ENCODE results near the gene MSMP.

Gene MSMP

DNA sequence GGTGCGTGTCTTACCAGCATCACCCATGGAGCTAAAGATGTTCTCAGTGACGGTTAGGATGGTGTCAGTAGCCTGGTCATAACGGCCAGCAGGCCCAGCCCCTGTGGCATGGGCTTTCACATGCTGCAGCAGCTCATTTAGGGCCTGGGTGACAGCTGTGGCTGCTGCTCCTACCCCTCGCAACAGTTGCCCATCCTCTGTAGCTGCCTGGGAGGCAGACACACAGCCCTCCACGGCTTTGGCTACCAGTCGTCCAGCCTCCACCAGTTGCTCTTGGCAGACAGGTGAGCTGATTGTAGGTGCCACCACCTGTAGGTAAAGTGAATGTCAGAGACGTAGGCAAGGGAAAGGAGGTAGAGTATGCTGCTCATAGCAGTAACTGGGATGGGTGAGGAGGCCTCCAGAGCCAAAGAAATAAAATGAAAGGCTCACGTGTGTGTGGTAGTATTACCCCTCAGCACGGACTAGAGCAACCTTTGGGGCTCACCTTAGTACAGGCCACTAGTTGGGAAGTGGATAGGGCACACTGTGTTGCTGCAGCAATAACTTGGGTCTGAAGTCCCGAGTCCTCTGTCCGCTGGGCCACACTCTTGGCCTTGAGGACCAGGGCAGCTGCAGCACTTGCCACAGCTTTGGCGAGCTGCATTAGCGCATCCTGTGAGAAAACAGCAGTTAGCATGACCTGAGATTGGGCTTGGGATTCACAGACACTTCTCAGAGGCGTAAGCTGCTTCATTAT lies 36.8 kb downstream of the MSMP start:
- no peak for DNase-seq

DNA sequence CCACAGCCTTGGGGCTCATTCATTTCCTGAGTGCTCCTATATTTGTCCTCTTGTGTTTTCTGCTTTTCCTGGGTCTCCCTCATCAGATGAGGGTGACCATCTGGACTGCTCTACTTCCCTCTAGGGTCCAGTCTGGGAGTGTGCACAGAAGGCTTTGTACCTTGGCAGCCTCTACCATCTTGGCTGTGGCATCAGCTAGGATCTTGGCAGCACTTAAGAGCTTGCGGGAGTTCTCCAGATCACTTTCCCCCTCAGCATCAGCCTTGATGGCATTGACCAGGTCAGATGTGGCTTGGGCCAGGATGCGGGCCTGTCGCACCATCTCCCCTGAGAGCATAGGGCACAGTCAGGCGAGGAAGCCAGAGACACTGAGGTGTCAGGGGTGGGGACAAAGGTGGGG lies 37.8 kb downstream of the MSMP start:
- no peak for DNase-seq

DNA sequence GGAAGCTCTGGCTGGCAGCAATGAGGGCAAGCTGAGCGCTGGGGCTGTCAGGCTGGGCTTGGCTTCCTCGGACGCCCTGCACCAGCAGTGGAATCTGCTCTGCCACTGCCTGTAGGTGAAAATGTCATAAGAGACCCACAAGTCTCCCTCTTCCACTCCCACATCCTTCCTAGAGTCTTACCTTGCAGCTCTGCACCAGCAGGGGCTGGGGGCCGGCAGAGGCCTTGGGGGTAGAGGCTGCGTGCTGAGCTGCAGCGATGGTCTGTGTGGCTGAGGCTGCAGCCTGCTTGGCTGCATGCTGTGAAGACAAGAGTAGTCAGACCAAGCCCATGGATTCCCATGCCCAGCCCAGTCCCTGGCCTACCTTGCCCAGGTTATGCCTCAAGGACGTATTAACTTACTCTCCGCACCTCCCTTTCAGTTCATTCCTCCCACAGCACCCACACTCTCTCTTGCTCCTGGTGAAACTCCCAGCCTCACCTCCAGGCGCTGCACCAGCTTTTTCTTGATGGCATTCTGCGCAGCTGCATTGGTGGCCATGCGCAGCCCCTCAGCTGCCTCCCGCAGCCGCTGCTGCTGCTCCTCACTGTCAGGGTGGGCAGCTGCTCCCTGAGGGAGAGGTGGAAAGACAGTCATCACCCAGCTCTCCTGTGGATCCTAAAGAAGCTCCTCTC lies 39.4 kb downstream of the MSMP start:
- no peak for DNase-seq

DNA sequence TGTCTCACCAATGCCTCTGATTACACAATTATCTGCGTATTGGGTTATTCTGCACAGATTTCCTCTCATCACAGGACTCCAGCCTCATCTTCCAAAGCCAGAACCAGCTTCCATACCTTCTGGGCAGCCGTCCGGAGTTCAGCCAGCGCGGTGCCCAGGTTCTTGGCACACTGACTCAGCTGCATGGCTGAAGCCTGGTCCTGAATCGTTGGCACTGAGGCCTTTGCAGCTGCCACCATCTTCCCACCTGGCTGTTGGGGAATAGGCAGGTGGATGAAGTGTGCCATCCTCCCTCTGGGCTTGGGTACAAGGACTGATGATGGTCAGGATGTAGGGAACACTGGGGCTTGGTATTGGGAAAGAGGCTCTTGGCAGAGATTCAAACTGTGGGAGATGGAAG lies 40.0 kb downstream of the MSMP start:
- DNase-seq: no peak

DNA sequence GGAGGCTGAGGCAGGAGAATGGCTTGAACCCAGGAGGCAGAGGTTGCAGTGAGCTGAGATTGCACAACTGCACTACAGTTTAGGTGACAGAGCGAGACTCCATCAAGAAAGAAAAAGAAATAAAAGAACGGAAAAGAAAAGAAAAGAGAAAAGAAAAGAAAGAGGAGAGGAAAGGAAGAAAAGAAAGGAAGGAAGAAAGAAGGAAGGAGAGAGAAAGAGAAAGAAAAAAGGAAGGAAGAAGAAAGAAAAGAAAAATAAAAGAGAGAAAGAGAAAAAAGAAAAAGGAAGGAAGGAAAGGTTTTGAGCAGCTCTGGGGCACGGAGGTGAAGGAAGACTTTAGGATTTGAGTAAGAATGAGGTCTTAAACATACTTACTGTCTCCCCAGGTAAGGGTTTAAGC lies 40.5 kb downstream of the MSMP start:
- DNase-seq: no peak

DNA sequence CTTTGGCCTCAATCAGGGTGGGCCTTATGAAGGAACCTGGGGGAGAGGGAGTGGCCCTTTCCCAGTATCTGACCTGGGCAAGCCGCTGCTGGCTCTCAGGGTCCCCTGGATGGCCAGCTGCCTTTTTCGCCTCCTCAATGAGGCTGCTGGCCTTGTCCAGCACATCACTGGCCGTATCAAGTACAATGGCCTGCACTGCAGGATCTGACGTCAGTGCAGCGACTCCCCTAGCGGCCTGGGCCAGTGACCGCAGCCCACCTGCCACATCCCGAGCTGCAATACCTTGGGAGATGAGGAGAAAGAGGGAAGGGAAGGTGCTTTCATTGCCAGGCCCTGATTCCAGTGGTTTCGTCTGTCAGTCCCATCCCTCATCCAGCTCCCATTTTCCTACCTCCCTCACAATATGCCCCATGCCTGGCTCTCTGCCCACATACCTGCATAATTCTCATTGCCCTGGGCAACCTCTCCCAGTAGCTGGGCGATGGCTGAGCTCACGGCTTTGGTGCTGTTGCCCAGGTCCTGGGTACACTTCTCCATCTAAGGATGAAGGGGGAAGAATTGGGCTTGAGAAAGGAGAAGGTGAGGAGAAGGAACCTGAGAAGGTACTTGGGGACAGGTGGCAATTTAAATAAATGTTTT lies 41.2 kb downstream of the MSMP start:
- DNase-seq: no peak

DNA sequence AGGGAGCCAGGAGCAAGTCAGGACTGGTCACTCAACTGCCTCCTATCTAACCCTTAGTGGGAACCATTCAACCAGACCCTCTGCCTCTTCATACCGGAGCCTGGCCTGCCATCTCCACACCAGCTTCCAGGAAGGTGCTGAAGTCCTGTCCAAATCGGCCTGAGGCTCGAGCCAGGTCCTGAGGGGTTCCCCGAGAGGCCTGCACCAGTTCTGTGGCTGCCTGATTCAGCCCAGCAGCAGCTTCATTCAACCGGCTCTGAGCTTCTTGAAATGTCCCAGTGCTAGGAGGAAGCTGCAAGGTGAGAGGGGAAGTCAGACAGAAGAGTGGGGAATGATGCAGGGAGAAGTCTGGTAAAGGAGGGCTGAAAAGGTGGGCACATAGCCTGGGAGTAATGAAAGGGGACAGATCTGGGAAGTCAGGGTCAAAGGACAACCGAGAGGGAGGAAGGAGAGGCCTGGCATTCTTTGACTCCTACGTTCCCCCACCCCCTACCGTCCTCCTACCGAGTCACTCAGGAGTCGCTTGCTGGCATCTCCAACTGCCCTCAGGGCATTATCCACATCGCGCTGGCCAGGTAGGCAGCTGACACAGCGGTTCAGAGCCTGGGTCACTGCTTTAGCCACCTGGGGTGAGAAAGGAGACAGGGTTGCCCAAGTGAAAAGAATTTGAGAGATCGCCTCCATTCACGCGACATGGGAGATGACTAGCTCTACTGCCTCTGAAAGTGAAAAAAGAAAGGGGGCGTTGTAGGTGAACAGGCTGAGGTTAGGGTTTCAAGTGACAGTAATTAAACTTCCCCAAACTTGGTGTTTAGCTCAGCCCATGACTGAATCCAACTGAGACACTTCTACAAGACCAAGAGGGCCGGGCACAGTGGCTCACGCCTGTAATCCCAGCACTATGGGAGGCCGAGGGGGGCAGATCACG lies 42.3 kb downstream of the MSMP start:
- no peak for DNase-seq

DNA sequence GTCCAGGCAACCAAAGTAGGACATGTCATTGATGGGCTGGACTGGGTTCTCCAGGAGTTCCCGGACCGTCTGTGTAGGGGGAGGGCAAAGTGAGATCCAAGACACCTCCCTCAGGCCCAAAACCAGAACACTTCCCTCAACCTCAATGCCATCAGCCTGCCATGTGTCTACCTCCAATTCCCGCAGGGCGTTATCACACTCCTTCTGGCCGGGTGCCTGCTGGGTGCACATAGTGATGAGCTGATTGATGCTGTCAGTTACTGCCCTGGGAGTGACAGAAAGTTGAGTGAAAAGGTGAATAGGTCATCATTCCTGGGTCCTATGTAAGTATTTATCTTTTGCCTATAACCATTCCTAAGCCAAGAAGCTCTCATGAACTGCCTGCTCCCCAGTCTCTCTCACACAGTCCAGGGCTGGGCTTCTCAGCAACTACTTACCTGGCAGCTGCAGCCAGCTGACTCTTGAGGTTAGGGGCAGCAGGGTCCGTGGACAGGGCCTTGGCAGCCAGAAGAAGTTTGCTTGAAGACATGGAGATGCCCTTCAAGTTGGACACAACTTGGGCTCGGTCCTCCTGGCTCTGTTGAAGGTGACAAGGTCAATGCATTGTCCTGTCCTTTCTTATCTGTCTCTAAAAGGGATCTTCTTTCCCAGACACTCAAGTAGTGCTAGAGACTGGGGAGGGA lies 43.1 kb downstream of the MSMP start:
- no peak for DNase-seq

DNA sequence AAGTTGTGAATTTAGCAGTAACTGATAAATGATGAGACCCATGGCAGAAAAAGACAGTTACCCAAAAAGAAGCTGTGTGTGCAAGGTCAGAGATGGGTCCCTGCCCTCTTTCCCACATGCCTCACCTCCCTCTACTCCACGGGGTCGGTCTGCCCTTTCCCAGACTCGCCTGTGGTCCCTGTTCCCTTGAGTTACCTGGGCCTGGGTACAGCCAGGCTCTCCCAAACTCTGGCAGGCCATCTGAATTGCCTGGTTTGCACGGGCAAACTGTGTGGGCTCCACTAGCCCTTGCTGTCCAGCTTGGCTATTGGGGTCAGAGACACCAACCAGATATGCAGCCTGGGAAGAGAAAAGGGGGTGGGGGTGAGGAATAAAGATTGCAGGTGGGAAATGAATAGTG lies 45.9 kb downstream of the MSMP start:
- no peak for DNase-seq

DNA sequence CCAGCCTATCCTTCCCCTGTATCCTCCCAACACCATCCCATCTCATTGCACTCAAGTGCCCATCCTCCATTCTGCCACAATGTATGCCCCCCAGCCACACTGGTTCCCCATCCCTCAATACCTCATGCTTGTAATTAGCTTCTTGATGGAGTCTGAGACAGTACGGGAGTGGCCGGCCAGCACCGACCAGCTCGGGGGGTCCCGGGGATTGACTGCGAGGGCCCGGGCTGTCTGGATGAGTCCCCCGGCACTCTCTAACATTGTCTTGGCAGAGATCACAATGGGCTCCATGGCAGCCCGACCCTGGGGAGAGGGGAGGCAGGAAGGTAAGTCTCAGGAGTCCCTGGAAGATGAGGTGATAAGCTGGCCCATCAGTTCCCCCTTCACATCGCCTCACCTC lies 47.1 kb downstream of the MSMP start:
- no peak for DNase-seq

DNA sequence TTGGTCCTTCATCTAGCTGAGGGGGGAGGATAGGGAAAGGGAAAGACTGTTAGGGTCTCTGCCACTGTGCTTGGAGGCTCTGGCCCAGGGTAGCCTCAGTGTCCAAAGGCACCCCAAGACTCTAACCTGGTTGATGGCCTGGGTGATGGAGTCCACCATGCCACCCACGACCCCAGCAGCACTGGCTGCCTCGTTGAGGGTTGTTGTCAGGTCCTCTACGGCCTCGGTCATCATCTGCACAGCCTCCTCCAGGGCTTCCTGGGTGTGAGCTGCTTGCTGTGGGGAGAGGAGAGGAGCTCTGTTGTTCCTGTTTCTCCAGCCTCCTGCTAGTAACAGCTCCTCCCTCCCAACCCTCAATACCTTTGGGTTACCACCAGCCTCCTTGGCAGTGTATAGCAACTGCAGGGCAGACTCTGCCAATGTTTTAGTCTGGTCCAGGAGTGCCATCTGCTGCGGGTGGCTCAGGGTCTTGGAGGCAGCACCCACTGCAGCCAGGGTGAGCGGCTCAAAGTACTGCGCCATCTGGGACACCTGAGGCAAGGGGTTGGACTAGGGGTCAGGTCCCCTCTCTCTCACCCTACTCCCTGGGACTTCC lies 48.1 kb downstream of the MSMP start:
- no peak for DNase-seq

DNA sequence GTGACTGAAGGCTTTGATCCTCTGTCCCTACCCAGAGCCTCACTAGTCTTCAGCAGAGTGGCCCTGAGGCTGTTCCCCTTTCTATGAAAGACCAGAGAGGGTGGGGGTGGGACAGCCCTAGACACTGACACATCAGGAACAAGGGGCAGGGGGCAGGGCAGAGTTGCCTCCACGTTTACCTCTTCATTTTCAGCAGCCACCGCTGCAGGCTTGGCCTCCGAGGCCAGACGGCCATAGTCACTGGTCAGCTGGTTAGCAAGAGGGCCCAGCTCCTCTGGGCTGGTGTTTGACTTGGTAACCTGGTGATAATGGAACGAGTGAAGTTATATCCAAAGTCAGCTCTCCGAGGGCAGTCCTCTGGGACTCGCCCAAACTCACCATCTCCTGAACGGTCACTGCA lies 48.7 kb downstream of the MSMP start:
- DNase-seq: no peak

DNA sequence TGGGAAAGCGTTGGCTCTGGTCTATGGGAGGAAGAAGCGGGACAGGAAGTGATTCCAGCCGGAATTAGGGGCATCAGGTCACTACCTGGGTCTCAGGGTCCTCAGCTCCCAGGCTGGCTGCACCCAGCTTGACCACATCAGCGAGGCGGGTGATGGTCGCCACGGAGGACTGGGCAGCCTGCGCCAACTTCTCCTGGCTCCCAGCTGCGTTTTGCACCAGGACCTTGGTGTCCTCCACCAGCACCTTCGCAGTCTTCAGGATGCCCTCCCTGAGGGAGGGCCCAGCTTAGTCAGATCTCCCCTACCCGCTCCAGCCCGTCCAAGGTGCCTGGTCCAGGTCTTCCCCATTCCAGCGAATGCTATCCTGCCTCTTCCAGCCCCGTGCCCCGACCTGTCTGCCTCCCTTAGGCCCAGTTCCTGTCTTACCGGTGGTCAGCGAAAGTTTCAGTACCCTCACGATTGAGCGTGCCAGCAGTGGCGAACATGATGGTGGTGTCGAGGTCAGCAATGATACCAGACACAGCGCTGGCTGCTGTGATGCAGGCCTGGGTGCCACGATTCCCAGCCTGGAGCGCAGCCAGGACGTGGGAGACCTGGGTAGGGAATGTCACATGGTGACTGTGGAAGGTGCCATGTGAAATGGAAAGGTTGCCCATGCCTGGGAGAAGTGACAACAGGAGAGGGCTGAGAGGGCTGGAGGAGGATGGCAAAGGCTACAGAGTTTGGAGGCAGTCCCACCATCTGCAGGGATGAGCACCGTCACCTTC lies 50.0 kb downstream of the MSMP start:
- no peak for DNase-seq
